ACHN (cell line): ENCODE data around the gene FOXRED2.
A peak's percentile ranks its signal among the peaks of the same experiment; 100 is the strongest.
"Not testable (repeated sequence)": the region's sequence is repeated elsewhere in the genome, so short reads cannot be mapped to it uniquely, and the experiment has no call there.

Source experiments
- DNase-seq: peaks from one replicate; pipeline ENCODE4 v3.0.0-alpha.2; 2015
- in situ Hi-C: cut with HindIII; loops from 2 replicates; pipeline ENCODE4 v1.10.0; 2017; ENCODE audit warnings: low sequenced_read_pairs, low pct_ligation_motif_present, low pct_unique_long_range_greater_than_20kb

Gene FOXRED2

DNA sequence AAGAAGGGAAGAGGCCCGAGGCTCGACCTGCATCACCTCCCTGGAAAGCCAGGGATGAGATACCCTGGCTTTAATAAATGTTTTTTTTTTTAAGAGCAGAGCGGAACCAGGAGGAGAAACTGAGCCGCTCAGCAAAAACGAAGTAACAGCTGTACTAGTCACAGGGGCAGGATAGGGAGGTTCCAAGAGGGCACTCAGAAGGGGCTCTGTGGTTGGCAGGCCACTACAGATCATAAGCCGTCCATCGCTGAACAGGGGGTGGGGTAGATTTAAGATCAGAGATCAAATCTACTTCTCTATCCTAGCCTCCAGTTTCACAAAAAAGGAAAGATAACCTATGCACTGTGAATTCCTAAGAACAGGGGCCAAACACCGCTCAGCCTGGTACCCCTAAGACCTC, 21.5 kb upstream of the FOXRED2 start:
- in situ Hi-C loops = no loop called here
- DNase-seq = no peak

DNA sequence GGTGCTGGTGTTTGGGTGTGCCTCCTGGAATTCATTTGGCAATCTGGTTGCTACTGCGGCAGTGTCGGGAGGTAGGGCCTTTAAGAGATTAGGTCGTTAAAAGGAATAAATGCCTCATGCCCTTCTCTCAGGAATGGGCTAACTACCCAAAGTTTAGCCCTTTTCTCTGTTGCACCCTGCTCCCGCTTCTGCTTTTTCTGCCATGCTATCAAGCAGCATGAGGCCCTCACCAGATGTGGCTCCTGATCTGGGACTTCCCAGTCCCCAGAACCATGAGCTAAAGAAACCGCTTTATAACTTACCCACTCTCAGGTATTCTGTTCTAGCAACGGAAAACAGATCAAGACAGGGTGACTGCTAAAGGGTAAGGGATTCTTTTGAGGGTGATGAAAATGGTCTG, 15.8 kb upstream of the FOXRED2 start:
- in situ Hi-C loops = no loop called here

DNA sequence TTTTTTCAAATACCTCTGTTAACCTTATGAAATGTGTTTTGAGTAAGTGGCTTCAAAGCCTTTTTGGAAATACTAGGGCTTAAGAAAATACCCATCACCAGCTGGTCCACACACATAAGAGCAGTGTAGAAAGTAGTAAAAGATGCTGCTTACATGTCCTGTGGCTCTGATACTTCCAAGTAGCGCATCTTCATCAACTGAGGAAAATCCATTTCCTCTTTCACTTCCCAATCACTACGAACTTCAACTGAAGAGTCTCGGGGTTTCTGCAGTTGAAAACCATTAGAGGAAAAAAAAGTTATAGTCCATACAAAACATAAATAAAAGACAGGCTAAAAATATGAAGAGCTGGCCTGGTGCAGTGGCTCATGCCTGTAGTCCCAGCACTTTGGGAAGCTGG, 13.6 kb upstream of the FOXRED2 start:
- DNase-seq = no peak
- in situ Hi-C loops = no loop called here

More for the DNA sequence above, 15.8 kb upstream of the FOXRED2 start:
- DNase-seq = no peak

DNA sequence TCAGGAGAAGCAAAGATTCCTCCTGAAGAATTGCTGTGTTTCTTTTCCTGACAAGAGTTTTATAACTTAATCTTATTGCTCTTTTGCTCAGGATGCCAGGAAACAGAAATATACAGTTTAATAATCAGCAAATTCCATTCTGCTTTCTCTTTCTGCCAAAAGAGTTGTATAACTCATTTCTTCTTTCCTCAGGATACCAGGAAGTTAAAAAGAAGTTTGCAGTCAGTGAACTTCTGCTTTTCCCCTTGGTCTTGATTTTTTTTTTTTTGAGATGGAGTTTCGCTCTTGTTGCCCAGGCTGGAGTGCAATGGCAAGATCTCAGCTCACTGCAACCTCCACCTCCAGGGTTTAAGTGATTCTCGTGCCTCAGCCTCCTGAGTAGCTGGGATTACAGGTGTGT, 13.1 kb upstream of the FOXRED2 start:
- in situ Hi-C loops, DNase-seq: not testable (repeated sequence)

DNA sequence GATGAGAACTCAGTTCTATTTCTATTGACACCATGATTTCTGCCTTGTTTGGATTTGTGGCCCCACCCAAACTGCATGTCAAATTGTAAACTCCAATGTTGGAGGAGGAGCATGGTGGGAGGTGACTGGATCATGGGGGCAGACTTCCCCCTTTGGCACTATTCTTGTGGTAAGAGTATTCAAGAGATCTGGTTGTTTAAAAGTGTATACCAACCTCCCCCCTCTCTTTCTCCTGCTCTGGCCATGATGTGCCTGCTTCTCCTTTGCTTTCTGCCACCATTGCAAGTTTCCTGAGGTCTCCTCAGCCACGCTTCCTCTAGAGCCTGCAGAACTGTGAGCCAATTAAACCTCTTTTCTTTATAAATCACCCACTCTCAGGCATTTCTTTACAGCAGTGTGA, 7.9 kb upstream of the FOXRED2 start:
- DNase-seq = no peak
- in situ Hi-C loops = no loop called here

DNA sequence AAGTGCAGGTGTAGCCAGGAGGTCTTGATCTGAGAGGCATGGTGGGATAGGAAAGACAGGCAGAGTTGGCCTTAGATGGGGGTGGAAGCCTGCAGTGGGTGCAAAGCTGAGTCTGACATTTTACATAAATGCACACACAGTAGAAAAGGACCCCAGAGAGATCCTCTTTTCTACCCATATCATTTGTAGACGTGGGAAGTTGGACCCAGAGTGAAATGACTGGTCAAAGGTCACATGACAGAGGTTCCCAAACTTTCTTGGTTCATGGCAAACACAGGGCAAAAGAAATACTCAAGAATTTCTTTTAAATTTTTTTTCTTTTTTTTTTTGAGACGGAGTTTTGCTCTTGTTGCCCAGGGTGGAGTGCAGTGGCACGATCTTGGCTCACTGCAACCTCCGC, 6.2 kb upstream of the FOXRED2 start:
- DNase-seq = no peak
- in situ Hi-C loops = no loop called here

DNA sequence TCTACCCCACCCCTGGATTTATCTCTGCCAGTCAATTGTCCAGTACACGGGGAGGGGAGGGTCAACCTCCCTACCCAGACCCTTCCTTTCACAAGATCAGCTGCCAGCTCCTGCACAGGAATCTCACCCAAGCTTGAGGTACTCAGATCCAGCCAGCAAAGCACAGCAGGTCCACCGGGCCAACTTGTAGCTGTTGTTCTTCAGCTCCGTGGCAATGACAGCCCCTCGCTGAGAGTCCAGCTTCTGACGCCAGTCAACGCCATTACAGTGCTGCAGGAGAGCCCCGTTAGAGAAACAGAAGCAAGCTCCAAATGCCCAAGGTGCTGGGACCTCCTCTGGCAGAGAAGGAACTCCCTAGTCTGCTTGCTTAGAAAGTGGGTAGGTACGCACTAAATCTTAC, 5.5 kb upstream of the FOXRED2 start:
- no peak for DNase-seq
- in situ Hi-C loops = no loop called here

DNA sequence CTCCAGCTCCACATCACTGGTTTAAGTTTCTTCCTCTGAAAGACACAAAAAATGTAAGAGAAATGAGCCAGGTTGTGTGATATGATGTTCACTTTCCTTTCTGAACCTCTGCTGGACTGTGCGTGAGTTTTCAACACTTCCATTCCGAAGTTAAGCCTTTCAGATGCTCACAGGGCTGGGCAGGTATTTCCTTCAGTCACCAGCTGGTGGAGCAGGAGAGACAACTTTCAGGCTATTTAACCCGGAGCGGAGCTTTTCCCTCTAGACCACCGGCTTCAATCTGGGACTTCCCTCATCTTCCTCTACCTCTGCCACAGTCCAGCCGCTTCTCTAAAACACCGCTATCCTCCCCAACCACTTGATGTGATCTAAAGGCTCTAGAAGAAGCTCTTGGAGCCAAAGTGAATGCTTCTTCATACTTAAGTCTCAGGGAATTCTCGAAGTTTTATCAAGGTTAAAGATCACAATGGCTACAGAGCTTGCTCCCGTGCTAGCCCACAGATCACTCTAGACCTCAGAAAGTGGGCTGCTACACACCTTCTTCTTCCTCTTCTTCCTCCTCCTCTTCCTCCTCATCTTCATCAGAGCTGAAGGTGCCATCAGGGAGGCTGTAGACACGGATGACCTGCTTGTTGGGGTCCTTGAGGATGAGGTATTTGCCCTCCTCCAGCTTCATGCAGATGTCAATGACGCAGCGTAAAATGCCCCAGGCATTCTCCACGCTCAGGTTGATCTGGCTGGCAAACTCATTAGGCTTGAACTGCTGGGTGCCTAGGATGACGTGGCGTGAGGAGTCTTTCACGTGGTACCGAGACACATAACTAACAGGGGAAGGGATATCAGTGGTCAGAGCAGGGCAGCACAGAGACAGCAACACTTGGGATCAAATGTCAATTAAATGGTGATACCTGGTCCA, 4.4 kb upstream of the FOXRED2 start:
- DNase-seq = peak; percentile 57
- in situ Hi-C loops = no loop called here

DNA sequence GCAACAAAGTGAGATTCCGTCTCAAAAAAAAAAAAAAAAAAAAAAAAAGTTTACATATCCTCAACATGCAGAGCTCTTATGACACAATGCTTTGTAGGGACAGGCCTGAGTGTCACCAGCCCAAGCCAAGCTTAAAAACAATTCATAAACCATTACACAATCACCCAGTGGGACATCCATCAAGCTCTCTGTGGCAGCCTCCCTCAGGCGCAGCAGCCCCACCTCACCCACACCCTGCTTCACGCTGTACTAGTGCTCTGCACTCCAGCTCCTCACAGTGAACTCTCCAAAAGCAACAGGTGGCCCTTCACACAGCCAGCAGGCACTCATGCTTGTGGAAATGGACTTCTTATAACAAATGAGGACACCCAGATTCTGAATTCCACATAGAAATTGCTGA, 3.5 kb upstream of the FOXRED2 start:
- in situ Hi-C loops = no loop called here

DNA sequence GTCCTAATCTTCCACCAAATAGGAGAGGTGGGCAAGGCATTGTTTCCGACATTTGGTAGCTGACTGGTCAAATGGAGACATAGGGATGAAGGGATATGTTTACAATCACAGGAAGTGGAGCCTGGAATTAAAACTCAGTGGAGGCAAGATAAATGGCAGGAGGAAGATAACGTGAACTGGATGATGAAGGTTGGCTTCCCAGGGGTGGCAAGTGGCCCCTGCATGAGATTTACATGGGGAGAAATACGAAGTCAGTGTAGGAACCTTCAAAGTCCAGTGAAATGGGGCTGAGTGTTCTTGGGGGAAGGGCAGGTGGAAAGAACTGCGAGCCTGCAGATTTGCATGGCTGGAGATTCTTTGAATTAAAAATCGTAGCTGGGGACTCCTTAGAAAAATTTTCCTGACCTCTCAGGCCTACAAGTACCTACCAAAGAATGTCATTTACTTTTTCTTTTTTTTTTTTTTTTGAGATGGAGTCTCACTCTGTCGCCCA, 724 bp upstream of the FOXRED2 start:
- in situ Hi-C loops = no loop called here
- no peak for DNase-seq

More for the DNA sequence above, 3.5 kb upstream of the FOXRED2 start:
- no peak for DNase-seq

DNA sequence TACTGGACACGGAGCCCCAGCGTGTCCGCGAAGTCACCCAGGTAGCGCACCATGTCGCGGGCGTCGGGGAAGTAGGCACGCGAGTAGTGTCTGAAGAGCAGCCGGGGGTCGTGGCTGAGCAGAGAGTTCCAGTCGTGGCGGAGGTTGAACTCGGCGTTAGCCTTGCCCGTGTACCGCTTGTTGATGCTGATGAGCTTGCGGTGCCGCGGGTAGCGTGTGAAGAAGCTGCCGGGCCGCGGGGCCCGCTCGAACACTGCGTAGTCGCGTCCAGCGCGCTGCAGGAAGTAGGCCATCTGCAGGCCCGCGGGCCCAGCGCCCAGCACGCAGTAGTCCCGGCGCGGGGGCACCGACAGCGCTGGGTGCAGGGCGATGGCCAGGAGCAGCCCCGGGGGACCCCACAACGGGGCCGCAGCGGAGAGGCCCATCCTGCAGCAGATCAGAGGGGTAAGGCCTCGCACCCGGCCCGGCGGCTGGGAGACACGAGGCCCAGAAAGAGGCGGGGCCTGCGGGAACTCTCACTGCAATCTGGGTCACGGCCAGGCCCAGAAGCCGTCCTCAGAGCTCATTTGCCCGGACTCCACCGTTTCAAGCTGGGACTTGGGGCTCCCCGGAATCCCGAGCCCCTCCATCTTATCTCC, 723 bp downstream of the FOXRED2 start:
- in situ Hi-C loops = no loop called here
- no peak for DNase-seq

DNA sequence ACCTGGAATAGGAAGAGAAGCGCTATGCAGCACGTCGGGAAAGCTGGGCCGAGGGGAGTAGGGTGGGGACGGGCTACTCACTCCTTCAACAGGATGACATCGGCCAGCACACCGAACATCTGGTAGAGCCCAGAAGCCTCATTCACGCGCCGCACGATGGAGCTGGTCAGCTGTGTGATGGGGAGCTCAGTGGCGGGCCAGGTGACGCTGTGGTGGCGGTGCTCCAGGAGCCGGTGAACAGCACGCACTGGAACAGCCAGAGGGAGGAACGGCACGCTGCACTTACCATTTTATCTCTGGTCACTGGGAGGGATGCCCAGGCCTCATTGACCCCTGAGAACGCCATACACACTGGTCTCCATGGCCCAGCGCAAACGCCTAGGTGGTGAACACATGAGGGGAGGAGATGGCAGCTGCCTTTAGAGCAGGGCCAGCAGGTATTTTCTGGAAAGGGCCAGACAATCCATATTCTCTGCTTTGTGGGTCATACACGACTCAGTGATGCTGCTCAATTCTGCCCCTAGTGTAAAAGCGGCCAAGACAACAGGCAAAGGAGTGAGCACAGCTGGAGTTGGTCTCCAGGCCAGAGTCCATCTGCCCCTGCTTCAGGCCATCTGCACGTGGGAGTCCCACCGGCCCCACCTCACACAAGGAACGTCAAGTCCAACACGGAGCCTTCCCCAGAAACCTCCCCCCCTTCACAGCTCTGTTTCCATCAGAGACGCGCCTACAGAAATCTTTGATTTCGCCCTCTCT, 8.8 kb downstream of the FOXRED2 start:
- in situ Hi-C loops = no loop called here
- DNase-seq = no peak

DNA sequence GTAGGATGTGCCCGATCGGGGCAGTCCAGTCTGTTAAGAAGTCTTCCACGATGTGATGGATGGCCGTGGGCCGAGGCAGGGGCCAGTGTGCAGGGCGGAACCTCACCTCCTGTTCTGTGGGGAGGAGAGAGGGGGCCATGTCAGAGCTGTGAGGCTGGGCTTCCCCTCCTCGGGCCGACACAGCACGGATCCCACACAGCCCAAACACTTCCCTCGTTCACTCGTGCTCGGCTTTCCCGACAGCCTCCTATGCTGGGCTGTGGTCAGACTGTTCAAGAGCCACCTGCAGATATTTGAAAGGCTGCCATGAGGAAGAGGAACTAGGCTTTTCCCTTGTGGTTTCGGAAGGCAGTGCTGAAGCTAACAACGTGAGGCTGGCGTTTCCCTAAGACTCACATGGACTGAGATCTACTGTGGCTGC, 13.1 kb downstream of the FOXRED2 start:
- DNase-seq = no peak
- in situ Hi-C loops = no loop called here

DNA sequence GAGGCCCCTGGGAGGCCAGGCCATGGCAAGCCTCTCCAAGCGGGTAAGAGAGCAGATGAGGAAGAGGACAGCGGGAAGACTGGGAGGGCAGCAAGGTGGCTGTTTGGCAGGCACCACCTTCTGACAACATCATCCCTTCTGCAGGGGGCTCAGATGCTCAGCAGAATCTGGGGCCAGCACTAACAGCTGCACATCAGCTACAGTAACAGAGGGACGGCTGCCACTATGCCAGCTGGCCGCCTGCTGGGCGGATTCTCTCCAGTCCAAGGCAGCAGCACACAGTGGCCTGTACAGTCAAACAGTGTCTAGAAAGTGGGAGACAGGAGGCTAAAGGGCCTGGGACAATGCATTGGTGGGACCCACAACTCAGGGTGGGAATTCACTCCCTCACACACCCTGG, 14.7 kb downstream of the FOXRED2 start:
- no peak for DNase-seq
- in situ Hi-C loops = no loop called here

DNA sequence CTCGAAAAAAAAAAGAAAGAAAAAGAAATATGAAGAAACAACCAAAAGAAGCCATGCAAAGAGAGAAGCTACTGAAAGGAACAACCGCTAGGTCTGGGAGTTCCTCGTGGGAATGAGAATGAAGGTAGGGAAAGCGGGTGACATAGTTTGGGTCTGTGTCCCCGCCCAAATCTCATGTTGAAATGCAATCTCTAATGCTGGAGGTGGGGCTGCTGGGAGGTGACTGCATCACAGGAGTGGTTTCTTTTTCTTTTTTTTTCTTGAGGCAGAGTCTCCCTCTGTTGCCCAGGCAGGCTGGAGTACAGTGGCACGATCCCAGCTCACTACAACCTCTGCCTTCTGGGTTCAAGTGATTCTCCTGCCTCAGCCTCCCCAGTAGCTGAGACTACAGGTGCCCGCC, 15.7 kb downstream of the FOXRED2 start:
- in situ Hi-C loops = no loop called here
- no peak for DNase-seq

DNA sequence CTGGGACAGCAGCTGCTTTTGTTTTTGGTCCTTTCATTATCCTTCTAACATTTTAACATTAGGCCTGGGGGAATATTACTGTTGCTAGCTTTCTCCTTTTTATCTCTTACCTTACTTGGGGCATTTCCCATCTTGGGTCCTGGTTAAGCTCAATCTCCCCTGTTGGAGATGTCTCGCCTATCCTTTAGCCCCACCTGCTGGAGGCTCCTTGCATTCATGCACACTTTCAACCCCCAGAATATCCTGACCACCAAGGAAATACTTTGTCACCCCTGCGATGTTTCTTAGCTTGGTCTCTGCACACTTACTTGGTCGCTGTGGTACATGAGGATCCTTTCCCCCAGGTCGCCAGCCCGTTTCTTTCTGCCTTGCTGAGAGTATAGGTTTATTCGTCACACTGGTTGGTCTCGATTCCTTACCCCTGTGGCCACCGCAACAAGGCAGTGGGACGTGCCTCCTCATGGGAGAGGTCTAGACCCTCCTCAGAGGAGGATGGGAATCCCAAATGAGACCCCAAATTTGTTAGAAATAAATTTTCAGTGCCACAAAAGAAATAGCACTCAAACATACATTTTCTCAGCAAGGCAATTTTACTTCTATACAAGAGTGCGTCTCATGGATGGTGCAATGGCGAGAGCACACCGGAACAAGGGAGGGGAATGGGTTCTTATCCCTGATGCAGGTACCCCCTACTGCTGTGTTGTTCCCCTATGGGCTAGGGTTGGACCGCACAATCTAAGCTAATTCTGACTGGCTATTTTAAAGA, 20.0 kb downstream of the FOXRED2 start:
- in situ Hi-C loops = no loop called here
- peak; percentile 40 for DNase-seq

DNA sequence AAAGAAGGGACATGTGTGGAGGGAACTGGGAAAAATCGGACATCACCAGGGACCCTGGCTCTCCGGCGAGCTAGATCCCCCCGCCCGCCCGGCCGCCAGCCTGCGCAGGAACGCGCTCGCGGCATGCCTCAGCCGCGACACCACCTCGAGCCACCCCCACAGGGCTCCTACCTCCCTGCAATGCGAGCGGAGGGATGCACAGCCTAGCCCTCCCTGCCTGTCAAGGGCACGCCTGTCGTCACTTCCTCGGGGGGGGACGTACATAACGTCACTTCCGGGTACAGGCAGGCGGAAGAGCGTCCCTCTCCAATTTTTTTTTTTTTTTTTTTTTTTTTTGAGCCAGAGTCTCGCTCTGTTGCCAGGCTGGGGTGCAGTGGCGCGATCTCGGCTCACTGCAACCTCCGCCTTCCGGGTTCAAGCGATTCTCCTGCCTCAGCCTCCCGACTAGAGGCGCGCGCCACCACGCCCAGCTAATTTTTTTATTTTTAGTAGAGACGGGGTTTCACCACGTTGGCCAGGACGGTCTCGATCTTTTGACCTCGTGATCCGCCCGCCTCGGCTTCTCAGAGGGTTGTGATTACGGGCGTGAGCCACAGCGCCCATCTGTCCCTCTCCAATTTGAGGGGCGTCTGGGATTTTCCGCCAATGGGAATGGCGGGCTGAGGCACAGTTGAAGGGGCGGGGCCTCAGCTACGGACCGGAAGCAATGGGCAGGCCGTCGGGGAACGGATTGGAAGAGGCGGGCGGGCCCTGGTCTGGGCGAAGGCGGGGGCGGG, 25.3 kb downstream of the FOXRED2 start, which contains the start of gene TXN2:
TXN2 (minus strand) TSS at position 248 of the 776 bp plus-strand sequence. CDS start 803 bp downstream, outside the sequence.
- in situ Hi-C loops = no loop called here
- DNase-seq = peak; percentile 94

DNA sequence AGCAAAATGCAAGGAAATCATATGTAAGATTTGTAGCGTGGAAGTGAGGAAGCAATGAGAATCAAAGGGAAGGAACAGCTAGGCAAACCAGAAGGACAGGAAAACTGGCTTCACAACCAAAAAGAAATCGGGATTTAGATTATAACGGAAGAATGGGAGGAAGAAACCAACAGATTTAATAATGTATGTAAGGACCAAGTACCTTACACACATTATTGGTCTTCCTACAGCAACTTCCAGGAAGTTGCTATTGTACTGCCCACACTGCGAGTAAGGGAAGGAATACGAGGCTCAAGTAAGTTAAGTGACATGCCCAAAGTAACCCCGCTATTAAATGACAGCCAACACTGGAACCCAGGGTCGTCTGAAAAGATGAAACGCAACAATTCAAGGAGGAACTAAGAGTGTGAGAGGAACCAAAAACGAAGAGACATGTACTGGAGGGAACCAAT, 25.9 kb downstream of the FOXRED2 start:
- in situ Hi-C loops = no loop called here
- no peak for DNase-seq
